Right lobe of liver (tissue), 4 donors: Measurements from ENCODE around the gene MARVELD1.

Experiments used
- CTCF ChIP-seq, 4 donors: fragments of 200-600 bp in 3 of 4; fragments of 450-650 bp in 1 of 4; IDR thresholded peaks; one replicate each; pipeline versions ENCODE4 v1.5.1 to v1.8.0; 2016 to 2022; ENCODE audit warnings: antibody characterized with exemption in 4 of 4, mild to moderate bottlenecking in 2 of 4
- POLR2A ChIP-seq: fragments of 450-650 bp; IDR thresholded peaks from one replicate; pipeline ENCODE4 v1.6.1; 2017; ENCODE audit warnings: antibody characterized with exemption, mild to moderate bottlenecking
- donor health status: DM: no; HTN: no; CAD: no.
- donor health status: DM: no; HTN: no; CAD: no.
- donor health status: DM: no; HTN: yes; CAD: no.

DNA sequence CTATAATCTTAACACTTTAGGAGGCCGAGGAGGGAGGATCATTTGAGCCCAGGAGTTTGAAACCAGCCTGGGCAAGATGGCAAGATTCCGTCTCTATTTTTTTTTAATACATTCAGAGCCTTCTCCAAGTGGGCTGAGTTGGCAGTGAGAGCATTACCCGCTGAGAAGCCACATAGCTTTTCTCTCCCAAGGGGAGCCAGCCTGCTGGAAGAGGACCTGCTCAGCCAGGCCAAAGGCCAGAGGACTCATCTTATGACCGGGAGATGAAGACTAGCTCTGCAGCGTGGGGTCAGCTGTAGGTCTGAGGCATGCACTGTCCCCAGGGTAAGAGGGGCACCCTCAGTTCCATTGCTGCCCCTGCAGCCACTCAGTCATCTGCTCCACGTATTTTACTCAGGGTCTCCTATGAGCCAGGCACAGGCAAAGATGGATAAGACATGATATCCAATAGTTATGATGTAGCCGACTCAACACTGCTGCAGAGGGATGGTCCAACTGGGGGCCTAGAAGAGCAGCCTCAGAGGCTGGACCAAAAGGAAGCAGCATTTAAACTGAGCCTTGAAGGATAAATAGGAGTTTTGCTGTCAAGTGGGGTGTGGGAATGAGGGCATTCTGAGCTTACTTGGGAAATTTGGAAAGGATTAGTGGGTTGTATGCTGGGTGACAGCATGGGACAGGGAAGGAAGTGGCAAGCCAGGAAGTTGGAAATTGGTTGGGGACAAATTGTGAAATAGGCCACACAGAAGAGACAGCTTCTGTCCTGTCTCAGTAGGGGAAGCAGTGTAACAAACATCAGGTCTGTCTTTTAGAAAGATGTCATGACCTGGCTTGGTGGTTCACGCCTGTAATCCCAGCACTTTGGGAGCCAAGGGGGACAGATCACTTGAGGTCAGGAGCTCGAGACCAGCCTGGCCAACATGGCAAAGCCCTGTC is 1.6 kb upstream of the MARVELD1 start:
- TF ChIP-seq CTCF (IDR thresholded peaks at IDR 0.05) (no peak), POLR2A (peak; percentile 50)
